ENCODE data around the gene RENBP. TPM values are rescaled to one million over a fixed set of nuclear protein-coding genes. Genes with fewer than 3 reads are reported as not detected.

The RENBP gene
- total and polyA plus RNA-seq, 8 donors, result 0.43 to 7.5 (median 2.4) TPM

DNA sequence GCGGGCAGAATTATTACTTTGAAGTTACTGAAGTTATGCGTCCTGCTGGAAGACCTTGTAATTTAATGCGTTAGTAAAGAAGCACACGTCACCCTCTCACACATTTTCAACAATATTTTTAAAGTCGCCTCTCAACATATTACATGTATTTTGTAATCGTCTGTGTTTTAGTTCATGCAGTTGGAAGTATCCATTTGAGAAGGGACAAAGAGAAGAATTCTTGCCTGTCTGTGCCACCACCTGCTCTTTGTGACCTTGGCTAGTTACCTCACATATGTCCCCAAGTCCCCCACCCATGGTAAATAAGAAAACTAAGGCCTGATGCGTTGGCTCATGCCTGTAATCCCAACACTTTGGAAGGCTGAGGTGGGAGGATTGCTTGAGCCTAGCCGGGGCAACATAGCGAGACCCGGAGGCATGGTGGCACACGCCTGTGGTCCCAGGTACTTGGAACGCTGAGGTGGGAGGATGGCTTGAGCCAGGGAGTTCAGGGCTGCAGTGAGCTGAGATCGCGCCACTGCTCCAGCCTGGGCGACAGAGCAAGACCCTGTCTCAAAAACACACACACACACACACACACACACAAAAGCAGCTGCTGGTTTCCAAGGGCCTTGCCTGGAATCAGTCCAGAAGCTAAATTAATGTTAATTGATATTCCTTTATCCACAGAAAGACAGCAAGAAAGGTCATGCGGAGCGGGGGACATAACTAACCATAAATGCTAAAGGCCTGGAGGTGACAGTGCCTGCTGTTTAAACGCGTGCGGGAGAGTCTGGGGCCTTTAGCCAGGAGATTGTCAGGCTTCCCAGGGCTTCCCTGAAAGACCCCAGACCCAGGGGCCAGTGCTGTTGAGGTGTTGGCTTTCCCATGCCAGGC, 28.9 kb upstream of the RENBP start:
- Histone ChIP-seq H3K4me3 (peak overlapping the region; percentile 35 to 92 (median 55)), H3K4me1 (peaks cover 0 to 14% (median 0%) of the 10 kb centered on the region in 3 donors), H3K27me3 (no peaks in the 10 kb centered on the region), H3K27ac (peak overlapping the region; percentile 94 to 99 (median 98)), H3K36me3 (no peaks in the 10 kb centered on the region), H3K9me3 (no peaks in the 10 kb centered on the region)
- no peak for ATAC-seq
- intact Hi-C loops (cut with DNase I), result no loop called here
- 11 to 32% methylated on average over 20 of the region's 20 CpGs for WGBS, 2 donors
- TF ChIP-seq, protein P1, sequence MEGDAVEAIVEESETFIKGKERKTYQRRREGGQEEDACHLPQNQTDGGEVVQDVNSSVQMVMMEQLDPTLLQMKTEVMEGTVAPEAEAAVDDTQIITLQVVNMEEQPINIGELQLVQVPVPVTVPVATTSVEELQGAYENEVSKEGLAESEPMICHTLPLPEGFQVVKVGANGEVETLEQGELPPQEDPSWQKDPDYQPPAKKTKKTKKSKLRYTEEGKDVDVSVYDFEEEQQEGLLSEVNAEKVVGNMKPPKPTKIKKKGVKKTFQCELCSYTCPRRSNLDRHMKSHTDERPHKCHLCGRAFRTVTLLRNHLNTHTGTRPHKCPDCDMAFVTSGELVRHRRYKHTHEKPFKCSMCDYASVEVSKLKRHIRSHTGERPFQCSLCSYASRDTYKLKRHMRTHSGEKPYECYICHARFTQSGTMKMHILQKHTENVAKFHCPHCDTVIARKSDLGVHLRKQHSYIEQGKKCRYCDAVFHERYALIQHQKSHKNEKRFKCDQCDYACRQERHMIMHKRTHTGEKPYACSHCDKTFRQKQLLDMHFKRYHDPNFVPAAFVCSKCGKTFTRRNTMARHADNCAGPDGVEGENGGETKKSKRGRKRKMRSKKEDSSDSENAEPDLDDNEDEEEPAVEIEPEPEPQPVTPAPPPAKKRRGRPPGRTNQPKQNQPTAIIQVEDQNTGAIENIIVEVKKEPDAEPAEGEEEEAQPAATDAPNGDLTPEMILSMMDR (IDR thresholded peaks at IDR 0.05), result no peak
- peak in 3 of 6 donors; percentile 39 to 56 (median 41) for DNase-seq
- FAIRE-seq, result no peak

DNA sequence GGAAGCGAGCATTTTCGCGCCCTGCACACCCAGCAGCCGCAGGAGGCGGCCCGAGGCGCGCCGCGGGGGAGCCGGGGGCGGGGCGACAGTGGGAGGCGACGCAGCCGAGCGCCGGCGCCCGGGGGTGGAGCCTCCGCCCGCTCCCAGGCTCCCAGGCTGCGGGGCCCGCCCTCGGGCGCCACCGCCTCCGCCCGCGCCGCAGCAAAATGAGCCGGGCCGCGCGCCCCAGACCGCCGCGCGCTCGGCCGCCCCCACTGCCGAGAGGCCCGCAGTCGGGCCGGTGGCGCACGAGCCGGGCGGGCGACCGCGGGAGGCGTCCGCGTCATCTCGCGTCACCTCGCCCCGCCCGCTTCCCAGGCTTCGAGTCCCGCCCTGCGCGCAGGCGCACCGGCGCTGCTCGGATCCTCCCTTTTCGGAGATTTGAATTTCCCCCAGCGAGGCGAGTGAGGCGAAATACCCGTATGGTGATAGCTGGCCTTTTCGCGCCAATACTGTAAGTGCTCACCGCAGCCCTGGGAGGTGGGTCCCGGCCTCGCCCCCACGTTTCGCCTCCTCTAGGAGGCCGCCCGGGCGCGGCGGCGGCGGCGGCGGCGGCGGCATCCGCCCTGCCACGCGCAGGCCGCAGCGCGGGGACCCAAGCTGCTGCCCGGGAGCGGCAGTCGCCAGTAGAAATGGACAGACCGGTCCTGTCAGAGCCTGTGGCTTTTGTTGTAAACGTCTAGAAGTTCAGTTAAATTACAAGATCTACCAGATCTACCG, 28.1 kb upstream of the RENBP start, which contains the start of gene TMEM187:
TMEM187 (plus strand) TSS at position 387 of the 759 bp plus-strand sequence. CDS start 9,309 bp downstream, outside the sequence.
- no peak for FAIRE-seq

DNA sequence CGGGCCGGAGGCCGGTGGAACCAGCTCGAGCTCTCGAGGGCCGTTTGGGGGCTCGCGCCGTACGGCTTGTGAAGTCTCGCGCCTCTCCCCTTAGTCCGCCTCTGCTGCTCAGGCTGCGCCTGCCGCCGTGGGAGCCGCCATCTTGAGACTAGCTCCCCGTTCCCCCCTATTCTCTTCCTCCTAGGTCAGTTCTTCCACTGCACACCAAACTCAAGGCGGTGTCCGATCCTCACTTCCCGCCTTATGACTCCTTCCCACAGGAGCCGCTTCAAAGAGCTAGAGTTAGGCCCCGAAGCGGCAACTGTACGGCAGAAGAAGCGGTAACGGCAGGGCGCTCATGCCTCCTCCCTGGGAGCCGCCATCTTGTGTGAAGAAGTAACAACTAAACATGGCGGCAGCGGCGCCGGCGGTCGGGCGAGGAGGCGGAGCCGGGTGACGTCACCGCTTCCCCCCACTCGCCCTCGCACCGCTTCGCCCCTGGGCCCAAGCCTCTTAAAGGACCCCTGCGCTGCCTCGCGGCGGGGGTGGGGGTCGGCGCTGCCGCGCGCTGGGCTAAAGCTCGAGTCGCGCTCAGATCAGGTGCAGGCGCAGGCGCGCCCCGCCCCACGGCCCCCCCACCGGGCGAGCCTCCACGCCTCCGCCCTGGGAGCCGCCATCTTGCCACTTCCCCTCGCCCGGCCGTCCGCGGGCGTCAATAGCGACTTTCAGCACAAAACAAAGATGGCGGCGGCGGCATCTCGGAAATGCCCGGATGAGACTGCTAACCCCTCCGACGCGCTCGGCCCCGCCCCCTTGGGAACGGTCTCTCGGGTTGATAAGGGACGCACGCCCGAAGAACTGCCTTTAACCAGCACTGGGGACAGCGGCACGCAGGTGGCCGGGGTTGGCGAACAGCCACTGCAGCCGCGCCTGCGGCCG, 27.3 kb upstream of the RENBP start, which contains the start of gene HCFC1:
HCFC1 (minus strand) TSS at position 369 of the 918 bp plus-strand sequence. CDS start 978 bp downstream, outside the sequence.
- Histone ChIP-seq H3K36me3 (no peaks in the 10 kb centered on the region), H3K4me1 (peaks cover 0 to 14% (median 0%) of the 10 kb centered on the region in 3 donors), H3K27ac (peak within 1 kb of the TSS; percentile 94 to 99 (median 98)), H3K9me3 (no peaks in the 10 kb centered on the region), H3K27me3 (no peaks in the 10 kb centered on the region), H3K4me3 (peak within 1 kb of the TSS; percentile 66 to 92 (median 78))
- DNase-seq (peak; percentile 88 to 97 (median 95)), FAIRE-seq (no peak), ATAC-seq (peak; percentile 71 to 78 (median 73))
- WGBS, 2 donors, result 0 to 7% methylated on average over 72 to 96 of the region's 96 CpGs
- intact Hi-C loops (cut with DNase I), result no loop called here
- TF ChIP-seq, protein P1 (IDR thresholded peaks at IDR 0.05), result no peak

More for the DNA sequence above, 28.1 kb upstream of the RENBP start, which contains the start of gene TMEM187:
- no peaks in the 10 kb centered on the region for H3K36me3 ChIP-seq
- peak within 1 kb of the TSS; percentile 94 to 99 (median 98) for H3K27ac ChIP-seq
- H3K27me3 ChIP-seq, result no peaks in the 10 kb centered on the region
- intact Hi-C loops (cut with DNase I), result no loop called here
- H3K9me3 ChIP-seq, result no peaks in the 10 kb centered on the region
- peak within 1 kb of the TSS; percentile 66 to 92 (median 78) for H3K4me3 ChIP-seq
- 0 to 4% methylated on average over 15 to 101 of the region's 103 CpGs for WGBS, 2 donors
- ATAC-seq, result peak; percentile 57 to 70 (median 60)
- TF ChIP-seq, protein P1 (IDR thresholded peaks at IDR 0.05), result no peak
- DNase-seq, result peak; percentile 82 to 94 (median 92)
- peaks cover 0 to 14% (median 0%) of the 10 kb centered on the region in 3 donors for H3K4me1 ChIP-seq

DNA sequence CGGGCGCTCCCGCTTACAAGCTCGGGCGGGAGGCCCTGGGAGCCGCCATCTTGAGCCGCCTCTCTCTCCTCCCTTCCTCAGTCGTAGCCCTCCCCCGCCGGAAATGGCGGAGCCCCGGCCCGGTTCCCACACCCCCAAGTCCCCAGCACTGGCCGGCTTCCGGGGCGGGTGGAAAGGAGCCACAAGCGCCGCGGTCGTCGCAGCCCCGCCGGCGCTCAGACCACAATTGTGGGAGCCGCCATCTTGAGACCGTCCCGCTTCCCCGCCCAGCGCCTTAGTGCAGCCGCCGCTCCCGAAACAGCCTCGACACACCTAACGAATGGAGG, 26.6 kb upstream of the RENBP start:
- H3K27me3 ChIP-seq, result no peaks in the 10 kb centered on the region
- peak overlapping the region; percentile 66 to 92 (median 78) for H3K4me3 ChIP-seq
- H3K36me3 ChIP-seq, result no peaks in the 10 kb centered on the region
- DNase-seq, result peak; percentile 83 to 96 (median 94)
- H3K27ac ChIP-seq, result peak overlapping the region; percentile 94 to 99 (median 98)
- 0 to 3% methylated on average over 34 of the region's 34 CpGs for WGBS, 2 donors
- H3K9me3 ChIP-seq, result no peaks in the 10 kb centered on the region
- H3K4me1 ChIP-seq, result peaks cover 0 to 14% (median 0%) of the 10 kb centered on the region in 3 donors
- intact Hi-C loops (cut with DNase I), result no loop called here
- FAIRE-seq, result peak; percentile 84
- peak; percentile 72 to 83 (median 74) for ATAC-seq
- TF ChIP-seq, protein P1 (IDR thresholded peaks at IDR 0.05), result no peak

All from pancreas (tissue), 10 donors.